Skin of body (tissue), 2 donors: ENCODE measurements around the gene TSEN54. TPM values are rescaled to one million over a fixed set of nuclear protein-coding genes. Genes with fewer than 3 reads are reported as not detected.

Source experiments
- DNase-seq: peaks from one replicate; lab custom pipeline; 2025; lab: John Stamatoyannopoulos, UW
- total RNA-seq: library from RNA; depleted of rRNA; stranded (reverse); fragments of >200 nt; gene quantifications from one replicate; pipeline ENCODE4 v1.2.3, GENCODE V29; 2014

The TSEN54 gene
- total RNA-seq, 1 donor from 2014 or later: 13.6 TPM

DNA sequence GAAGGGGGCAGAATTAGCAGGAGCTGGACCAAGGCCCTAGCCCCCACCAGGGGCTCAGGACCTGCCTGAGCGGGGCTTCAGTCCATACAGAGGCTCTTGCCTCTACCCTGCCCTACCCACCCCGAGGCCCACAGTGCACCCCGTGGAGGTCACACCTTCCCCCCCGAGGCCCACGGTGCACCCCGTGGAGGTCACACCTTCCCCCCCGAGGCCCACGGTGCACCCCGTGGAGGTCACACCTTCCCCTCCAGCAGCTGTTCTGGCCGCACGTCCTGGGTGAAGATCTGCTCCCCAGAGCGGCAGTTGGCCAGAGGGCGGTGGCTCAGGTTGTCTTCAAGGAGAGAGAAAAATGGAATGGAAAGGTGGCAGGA, 12.4 kb upstream of the TSEN54 start:
- DNase-seq: no peak

DNA sequence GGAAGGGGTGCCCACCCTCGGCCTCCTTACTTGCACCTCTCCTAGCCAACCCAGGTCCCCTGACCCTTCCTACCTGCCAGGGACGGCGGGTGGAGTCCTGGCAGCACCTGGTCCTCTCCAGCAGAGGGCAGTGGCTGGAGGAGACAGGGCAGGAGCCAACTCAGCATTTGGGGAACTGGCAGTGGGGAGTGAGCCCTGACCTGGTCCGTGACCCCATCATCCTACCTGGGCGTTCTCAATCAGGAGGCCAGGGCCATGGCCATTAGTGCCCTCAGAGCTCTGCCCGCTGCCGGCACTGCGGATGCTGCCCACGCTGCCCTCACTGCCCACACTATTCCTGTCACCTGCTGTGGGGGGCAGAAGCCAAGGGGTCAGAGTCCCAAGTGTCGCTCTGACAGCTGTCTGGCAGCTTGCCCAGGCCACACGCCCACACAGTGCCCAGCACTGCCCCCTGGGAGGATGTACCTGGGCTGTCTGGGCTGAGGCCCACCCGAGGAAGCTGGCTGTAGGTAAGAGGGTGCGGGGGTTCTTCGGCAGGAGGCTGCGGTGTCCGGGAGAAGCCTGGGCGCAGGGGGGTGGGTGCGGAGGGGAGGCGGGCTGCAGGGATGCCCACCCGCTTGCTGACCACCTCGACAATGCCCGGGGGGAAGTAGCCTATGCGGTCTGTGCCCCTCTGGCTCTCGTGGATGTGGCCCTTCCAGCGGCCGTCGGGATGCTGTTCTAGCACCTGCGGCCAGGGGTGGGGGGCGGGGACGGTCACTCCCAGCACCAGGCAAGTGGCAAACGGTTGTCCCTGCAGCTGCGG, 11.8 kb upstream of the TSEN54 start:
- no peak for DNase-seq

DNA sequence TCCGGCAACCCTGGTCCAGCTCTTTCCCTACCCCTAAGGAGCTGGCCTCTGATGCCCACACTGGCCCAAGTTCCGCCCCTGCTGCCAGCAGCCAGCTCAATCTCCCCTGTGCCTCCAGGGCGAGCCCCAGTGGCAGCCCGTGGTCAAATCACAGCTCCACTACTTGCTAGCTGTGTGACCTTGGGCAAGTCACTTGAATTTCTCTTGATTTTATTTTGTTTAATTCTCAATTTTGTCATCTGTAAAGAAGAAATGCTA, 11.2 kb upstream of the TSEN54 start:
- no peak for DNase-seq

DNA sequence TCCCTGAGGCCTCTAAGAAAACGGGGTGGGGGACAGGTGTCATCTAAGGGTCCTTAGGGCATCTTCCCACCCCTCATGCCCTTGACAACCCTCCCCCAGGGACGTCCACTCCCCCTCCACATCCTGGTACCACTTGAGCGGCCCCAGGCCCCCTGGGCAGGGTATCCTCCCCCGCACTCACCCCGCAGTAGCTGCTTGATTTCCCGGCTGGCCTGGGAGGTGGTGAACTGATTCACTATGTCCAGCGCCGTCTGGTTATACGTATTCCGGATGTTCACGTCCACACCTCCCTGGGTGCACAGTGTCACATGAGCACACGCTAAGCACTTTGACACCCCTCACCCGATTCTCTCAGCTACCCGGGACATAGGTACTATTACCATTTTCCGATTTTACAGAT, 10.7 kb upstream of the TSEN54 start:
- no peak for DNase-seq

DNA sequence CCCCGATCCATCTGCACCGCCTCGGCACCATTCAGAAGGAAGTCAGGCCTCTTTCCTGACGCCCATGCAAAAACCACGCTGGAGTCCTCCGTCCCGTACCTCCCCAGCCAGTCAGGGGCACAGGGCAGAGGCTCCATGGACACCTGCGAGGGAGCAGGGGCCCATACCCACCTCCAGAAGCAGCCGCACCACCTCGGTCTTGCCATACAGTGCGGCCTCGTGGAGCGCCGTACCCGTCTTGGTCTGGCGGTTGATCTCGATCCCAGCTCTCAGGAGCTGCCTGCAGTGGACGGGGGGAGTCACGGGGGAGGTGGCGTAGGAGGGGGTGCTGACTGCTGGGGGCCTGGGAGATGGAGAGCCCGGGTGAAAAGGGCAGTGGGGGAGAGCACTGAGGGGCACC, 10.2 kb upstream of the TSEN54 start:
- no peak for DNase-seq

DNA sequence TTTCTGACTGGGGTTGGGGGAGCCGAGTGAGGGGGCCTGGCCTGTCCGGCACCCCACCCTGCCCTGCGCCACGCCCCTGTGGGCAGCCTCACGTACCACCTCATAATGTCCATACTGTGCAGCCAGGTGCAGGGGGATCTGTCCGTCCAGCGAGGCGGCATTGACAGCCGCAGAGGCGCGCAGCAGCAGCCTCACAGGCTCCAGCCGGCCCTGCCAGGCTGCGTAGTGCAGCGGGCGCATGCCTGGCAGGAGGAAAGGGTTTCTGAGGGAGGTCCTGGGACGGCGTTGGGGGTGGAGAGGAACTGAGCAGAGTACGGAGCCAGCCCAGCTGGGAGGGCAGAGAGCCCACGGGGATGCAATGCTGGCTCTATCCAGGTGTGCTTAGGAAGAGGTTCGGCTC, 9.4 kb upstream of the TSEN54 start:
- DNase-seq: no peak

DNA sequence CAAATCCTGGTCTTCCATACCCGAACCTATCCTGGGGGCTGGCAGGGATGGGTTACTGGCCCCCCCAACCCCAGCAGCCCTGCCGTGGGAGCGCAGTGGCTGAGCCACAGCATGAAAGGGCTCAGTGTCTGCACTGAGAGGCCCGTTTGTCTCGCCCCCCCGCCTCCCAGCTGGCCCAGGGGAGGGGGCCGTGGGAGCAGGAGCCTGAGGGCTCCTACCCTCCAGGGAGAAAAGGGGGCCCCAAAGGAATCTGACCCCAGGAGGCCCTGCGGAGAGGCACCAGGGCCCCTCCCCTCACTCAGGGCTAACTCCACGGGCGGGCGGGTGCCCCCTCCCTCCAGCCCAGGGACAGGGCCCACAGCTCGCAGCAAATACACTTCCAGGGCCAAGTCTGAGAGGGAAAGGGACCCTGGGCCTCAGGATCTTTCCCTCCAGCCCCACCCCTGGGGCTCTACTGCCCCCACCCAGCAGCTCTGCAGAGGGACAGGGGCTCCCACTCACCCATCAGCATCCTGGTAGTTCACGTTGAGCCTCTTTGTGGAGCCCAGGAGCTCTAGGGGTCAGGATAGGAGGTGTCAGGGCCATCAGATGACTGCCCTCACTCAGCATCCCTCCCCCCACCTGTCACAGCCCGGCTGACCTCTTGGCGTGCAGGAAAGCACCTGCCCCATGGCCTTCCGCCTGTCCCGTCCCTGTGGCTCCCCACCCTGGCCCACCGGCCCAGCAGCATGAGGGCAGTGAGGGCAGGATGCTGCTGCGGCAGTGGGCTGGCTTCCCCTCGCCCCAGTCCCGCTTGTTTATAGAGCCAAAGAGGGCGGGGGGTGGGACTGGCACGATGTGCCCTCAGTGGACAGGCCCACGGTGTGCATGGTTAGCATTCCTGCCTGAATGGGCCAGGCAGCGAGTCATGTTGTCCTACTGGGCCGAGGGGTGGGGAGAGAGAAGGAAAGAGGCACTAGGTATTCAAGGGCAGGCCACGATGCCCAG, 8.3 kb upstream of the TSEN54 start:
- DNase-seq: no peak

DNA sequence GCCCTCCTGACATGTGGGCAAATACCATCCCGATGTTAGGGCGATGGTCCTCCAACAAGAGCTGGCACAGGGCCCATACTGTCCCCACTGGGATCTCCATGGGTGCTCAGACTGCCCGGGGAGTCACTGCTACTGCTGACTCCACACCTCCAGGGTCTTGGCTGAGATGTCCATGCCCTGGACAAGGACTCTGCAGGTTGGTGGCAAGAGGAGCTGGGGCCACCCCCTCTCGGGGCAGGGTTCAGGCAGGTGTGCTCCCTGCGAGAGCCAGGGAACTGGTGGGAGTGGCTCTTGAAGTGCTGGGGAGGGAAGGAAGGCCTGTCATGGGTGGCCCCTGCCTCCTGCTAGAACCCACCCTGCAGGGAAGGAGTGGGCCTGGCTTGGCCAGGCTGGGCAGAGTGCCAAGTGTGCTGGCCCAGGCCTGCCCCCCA, 7.4 kb upstream of the TSEN54 start:
- no peak for DNase-seq

DNA sequence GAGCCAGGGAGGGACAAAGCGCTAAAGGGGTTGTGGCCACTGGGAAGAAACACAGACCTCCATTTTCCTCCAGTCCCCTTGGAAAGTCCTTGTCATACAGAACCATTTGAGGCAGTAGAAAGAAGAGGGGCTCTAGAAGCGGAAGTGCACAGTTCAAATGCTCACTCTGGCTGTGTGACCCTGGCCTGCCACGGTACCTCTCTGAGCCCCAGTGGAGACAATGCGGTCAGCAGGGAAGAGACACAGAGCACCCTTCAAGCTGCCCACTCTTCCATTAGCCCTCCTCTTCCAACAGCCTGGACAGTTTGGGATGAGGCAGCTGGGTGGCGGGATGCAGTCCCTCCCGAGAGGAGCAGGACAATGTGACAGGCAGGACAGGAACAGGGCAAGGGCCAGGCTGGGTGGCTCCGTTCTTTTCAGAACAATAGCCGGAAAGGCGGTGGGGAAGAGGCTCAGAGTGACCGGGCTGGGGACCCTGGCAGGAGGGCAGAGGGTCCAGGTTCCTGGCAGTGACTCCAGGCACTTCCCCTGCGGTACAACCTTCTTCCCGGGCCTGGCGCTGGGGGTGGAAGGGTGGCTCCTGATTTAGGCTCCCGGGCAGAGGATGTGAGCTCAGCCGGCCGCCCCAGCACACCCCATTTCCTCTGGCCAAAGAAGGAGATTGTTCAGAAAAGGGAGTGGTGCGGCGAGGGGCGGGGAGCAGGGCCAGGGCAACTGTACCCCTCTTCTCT, 6.6 kb upstream of the TSEN54 start:
- no peak for DNase-seq

DNA sequence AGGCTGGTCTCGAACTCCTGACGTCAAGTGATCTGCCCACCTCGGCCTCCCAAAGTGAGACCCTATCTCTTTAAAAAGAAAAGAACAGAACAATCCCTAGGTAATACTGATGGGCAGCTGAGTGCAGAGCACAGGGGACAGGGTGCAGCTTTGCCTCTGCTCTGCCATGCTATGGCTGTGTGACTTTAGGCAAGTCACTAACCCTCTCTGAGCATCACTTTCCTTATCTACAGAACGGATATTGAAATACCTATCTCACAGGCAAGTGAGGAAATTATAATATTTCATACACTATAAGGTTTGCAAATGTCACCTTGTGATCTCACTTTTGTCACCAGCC, 5.1 kb upstream of the TSEN54 start:
- no peak for DNase-seq

DNA sequence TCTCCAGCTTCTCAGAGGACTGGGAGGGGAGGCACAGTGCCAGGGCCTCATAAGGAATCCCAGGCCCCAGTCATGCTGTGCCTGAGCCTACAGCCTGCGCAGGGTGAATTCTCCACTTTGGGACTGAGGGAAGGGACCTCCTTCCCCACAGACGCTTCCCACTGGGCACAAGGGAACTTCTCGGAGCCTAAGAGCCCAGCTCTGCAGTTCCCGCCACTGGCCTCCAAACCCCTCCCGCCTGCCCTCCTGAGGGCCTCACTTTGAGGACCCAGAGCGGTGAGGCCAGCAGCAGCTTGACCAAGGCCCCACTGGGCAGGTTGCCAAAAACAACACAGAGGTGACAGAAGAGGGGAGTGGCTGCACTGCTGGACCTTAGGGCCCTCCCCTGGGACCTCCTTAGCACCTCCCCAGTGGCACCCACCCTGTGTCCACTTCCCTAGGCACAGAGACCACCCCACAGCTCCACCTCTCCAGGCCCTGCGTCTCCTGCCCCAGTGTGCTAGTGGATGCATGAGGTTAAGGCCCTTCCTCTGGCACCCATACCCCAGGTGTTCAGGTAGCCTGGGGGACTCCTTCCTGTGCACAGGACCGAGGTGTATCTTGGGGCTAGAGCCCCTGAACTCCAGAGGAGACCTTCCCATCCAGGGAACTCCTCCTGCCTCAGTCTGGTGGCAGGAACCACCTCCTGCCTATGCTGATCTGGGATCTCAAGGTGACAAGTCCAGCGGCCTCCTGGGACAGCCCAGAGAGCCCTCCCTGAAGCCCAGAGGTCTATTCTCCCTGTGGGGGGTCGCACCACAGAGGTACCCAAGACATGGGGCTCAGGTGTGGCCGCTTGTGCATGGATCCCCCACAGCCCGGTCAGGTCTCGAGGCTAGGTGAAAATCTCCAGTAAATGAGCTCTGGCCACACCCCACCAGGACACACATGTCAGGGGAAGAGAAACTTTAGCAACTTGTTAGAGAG, 4.4 kb upstream of the TSEN54 start:
- no peak for DNase-seq

DNA sequence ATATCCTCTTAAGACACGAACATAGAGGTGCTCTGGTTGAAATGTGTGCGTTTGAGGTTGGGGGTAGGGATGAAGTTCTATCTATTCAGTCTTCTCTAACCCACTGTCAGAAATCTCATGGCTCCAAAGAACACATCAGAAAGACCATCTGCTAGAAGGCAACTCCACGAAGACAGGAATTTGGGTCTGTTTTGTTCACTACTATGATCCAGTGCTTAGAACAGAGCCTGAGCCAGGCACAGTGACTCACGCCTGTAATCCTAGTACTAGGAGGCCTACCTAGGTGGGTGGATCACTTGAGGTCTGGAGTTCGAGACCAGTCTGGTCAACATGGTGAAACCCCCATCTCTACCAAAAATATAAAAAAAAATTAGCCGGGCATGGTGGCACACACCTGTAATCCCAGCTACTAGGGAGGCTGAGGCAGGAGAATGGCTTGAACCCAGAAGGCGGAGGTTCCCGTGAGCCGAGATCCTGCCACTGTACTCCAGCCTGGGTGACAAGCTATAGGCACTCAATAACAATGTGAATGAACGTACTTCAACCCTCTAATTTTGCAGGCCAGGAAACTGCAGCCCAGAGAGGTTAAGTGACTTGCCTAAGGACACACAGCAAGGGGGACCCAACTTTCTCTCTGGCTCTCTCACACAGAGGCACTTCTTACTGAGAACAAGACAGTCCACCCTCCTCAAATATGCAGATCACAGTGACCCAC, 3.2 kb upstream of the TSEN54 start:
- DNase-seq: no peak

DNA sequence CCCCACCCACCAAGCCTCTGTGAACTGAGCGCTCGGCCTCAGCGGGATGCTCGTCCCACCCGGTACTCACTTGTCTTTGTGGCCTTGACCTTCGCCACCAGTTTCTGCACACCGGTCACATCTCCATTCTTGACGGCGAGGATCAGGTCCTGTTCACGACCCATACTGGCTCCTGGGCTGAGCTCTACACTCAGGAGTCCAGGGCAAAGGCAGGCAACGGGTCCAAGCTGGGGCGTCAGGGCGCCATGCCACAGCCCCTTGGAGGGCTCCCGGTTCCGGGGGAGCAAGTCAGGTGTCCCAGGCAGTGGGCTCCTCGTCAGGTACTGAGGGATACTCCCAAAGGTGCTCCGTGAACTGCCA, 2.7 kb upstream of the TSEN54 start:
- DNase-seq: no peak

DNA sequence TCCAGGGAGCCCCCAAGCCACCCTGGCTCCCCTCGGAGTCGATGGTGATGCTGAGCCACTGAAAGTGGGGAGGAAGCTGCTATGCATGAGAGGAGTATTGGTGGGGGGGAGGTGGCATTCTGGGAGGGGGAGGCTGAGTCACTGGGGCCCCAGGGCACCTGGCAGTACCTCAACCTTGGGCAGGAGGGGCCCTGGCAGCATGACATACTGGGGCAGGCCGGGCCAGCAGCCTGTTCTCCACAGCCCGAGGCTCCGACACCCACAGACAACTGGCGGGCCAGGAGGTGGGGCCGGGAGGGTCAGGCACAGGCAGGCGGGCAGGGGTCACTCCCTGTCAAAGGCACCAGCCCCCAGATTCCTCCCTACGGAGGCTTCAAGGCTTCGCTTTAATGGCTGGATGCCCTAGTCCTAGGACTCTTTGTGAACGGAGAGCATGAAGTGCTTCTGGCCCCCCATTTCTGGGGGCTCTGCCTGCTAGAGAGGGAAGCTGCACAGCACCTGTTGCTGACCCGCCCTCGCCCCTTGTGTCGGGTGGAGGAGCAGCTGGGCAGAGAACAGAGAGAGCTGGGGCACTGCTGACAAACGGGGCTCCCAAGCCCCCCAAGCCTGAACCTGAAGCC, 1.9 kb upstream of the TSEN54 start:
- no peak for DNase-seq

DNA sequence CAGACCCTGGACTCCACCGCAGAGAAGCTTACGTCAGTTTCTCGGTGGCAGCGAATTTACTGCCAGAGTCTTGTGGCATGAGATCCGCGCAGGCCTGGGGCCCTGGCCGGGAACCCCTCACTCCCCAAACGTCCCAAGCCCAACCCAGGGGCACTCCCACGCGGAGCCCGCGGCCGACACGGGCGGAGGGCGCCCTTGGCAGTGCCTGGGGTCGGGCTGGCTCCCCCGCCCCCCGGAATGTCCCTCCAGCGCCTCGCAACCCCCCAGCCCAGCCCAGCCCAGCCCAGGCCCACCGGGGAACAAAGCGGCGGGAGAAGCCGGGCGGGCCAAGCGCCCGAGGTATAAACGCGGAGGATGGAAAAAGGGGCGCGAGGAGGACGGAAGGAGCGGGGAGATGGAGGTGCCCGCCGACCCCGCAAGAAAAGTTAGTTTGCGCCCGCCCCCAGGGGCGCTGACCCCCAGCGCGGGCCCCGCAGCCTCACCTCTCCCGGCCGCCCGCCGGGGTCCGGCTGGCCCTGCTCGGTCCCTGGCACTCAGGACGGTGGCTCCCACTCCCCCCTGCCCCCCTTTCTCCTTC, 1.3 kb upstream of the TSEN54 start:
- DNase-seq: no peak

DNA sequence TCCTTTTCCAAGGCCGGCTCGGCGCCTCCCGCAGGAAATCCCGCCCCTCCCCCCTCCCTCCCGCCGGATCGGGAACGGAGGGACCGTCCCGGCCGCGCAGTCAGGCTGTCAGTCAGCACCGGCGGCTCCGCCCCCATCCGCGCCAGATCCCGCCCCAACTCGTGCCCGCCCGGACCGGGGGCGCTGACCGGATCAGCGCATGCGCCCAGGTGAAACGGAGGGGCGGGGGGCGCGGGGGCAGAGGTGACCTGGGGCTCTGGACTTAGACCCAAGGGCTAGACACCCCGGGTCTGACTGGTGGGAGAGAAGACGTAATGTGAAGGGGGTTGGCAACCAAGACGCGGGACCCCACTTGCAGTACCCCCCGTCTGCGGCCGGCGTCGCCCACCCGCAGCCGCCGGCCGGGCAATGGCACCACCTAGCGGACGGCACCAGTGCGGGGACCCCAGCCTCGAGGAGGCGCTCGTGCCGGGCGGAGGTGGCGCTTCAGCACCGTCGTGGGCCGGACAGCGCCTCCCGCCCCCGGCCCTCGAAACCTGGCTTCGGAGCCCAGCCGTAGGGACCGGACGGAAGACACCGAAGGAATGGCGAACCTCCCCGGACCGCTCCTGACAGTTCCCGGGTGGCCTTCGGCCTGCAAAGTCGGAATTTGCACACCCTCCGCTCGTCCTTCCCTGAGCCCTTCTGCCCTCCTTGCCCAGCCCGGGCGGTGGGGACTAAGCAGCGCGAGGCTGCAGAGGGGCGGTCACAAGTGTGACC, 653 bp upstream of the TSEN54 start, which contains the start of gene CASKIN2:
CASKIN2 (minus strand) TSS at position 42 of the 759 bp plus-strand sequence. CDS start 1,733 bp downstream, outside the sequence.
- peak; percentile 92 for DNase-seq

DNA sequence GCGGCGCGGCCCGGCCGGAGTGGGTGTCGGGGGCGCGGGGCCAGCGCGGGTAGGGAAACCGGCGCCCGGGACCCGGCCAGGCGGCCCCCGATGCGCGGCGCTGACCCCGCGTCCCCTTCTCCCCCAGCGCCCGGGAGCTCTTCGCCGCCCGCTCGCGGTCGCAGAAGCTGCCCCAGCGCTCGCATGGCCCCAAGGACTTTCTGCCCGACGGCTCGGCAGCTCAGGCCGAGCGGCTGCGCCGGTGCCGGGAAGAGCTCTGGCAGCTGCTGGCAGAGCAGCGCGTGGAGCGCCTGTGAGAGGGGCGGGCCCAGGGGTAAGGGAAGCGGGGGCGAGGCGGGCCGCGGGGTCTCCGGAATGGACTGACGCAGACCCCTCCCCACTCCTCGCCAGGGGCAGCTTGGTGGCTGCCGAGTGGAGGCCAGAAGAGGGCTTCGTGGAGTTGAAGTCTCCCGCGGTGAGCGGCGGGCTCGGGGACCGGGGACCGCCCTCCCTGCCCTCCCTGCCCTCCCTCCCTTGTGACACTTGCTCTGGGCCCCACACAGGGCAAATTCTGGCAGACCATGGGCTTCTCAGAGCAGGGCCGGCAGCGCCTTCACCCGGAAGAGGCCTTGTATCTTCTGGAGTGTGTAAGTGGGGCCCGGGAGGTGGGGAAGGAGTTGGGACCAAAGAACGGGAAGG, 430 bp downstream of the TSEN54 start:
- no peak for DNase-seq

DNA sequence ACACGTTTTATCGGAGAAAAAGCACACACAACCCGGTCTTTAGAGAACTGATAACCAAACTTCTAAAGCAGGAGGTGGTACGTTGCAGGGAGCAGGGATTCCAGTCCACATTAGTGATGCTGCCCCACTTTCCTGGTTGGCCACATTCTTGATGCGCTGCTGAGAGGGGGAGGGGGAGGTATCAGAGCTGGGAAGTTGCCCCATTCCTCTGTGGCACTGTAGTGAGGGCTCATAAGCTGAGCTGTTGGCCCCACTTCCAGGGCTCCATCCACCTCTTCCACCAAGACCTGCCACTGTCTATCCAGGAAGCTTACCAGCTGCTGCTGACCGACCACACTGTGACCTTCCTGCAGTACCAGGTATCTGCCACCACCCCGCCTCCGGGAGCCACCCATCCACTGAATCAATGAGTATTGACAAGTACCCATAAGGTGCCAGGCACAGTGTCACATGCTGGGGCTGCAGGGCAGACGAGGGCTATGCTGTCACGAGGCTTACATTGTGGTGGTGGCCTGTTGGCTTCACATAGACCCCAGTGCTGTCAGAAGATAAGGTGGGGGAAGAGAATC, 1.1 kb downstream of the TSEN54 start:
- DNase-seq: no peak
